GM23248 (cell line): Measurements from ENCODE around the gene SLC51B. TPM values are rescaled to one million over a fixed set of nuclear protein-coding genes. Genes with fewer than 3 reads are reported as not detected.
A peak's percentile ranks its signal among the peaks of the same experiment; 100 is the strongest.

Experiments
- DNase-seq: peaks from one replicate; pipeline ENCODE4 v3.0.0-alpha.2; 2015
- H2AFZ ChIP-seq: fragments of 200-600 bp; sonication (generic); 2 replicates; pipeline ENCODE4 v1.6.1; 2016; ENCODE audit warnings: antibody characterized with exemption
- H3F3A ChIP-seq: fragments of 200-600 bp; sonication (generic); 2 replicates; pipeline ENCODE4 v1.6.1; 2016; ENCODE audit warnings: mild to moderate bottlenecking, antibody characterized with exemption, mixed run types; ENCODE audit not compliant: insufficient read depth
- H3K27ac ChIP-seq: fragments of 200-600 bp; sonication (generic); 2 replicates; pipeline ENCODE4 v1.5.1; 2016; ENCODE audit warnings: mild to moderate bottlenecking
- H3K27me3 ChIP-seq: fragments of 200-600 bp; sonication (generic); replicated peaks from 2 replicates; pipeline ENCODE4 v1.6.1; 2016; ENCODE audit warnings: mild to moderate bottlenecking; ENCODE audit not compliant: insufficient read depth
- H3K36me3 ChIP-seq: fragments of 200-600 bp; sonication (generic); 2 replicates; pipeline ENCODE4 v1.6.1; 2016; ENCODE audit warnings: low read depth, mild to moderate bottlenecking
- H3K4me1 ChIP-seq: fragments of 200-600 bp; sonication (generic); 2 replicates; pipeline ENCODE4 v1.6.1; 2016; ENCODE audit warnings: mild to moderate bottlenecking; ENCODE audit not compliant: insufficient read depth
- H3K4me2 ChIP-seq: fragments of 200-600 bp; sonication (generic); one replicate; pipeline ENCODE4 v1.6.1; 2016; ENCODE audit warnings: mild to moderate bottlenecking; ENCODE audit not compliant: unreplicated experiment
- H3K4me3 ChIP-seq: fragments of 200-600 bp; sonication (generic); 2 replicates; pipeline ENCODE4 v1.5.1; 2016; ENCODE audit warnings: mild to moderate bottlenecking
- H3K79me2 ChIP-seq: fragments of 200-600 bp; sonication (generic); 2 replicates; pipeline ENCODE4 v1.6.1; 2016; ENCODE audit warnings: mild to moderate bottlenecking; ENCODE audit not compliant: insufficient read depth
- H3K9ac ChIP-seq: fragments of 200-600 bp; sonication (generic); 2 replicates; pipeline ENCODE4 v1.6.1; 2016; ENCODE audit warnings: mild to moderate bottlenecking
- H3K9me2 ChIP-seq: fragments of 200-600 bp; sonication (generic); 2 replicates; pipeline ENCODE4 v1.6.1; 2016; ENCODE audit warnings: mixed run types, mild to moderate bottlenecking, moderate library complexity; ENCODE audit not compliant: insufficient read depth
- H3K9me3 ChIP-seq: fragments of 200-600 bp; sonication (generic); one replicate; pipeline ENCODE4 v1.6.1; 2017; ENCODE audit warnings: low read depth
- H4K20me1 ChIP-seq: fragments of 200-600 bp; sonication (generic); 2 replicates; pipeline ENCODE4 v1.6.0; 2016; ENCODE audit not compliant: insufficient read depth
- EZH2 ChIP-seq: fragments of 200-600 bp; sonication (generic); IDR thresholded peaks from 2 replicates; pipeline ENCODE4 v1.6.1; 2018; ENCODE audit warnings: antibody characterized with exemption, mild to moderate bottlenecking; ENCODE audit not compliant: insufficient read depth, poor library complexity, severe bottlenecking
- EZH2phosphoT487 ChIP-seq: fragments of 200-600 bp; sonication (generic); IDR thresholded peaks from 2 replicates; pipeline ENCODE4 v1.6.1; 2018; ENCODE audit warnings: antibody characterized with exemption, moderate library complexity, mild to moderate bottlenecking, low read depth; ENCODE audit not compliant: insufficient read depth
- WGBS, 2 experiments: methylation state at CpG; one replicate each; pipeline ENCODE4 v1.1.6; 2015 to 2017; ENCODE audit warnings: low lambda C conversion rate in 2 of 2, low coverage in 1 of 2; ENCODE audit errors: missing lambda C conversion rate in 2 of 2; 5-methylcytosine and 5-hydroxymethylcytosine counted together
- in situ Hi-C: fragments of 300-500 bp; cut with MboI; formaldehyde crosslinking; loops from 2 replicates; pipeline ENCODE4 v1.15.0; 2020
- polyA plus RNA-seq: library from polyadenylated mRNA; unstranded; fragments of >200 nt; fragmentation: Nextera tagmentation; extraction: Ambion mirVana; gene quantifications from 2 replicates; pipeline ENCODE4 v1.2.1, GENCODE V29; 2016
- total RNA-seq: library from RNA; depleted of rRNA; stranded (reverse); fragments of >200 nt; shearing (Covaris generic); gene quantifications from 2 replicates; pipeline ENCODE4 v1.2.3, GENCODE V29; 2014

Gene SLC51B
- total and polyA plus RNA-seq, 2 experiments from 2014 or later, result not detected

GRCh38 chr15:65081270-65081669 lies 36.1 kb downstream of the SLC51B start:
- H3K9me2 ChIP-seq, result no peaks in the 10 kb centered on the region
- no peak overlapping the region for H3K4me3 ChIP-seq
- peaks cover 12% of the 10 kb centered on the region; the same call in 1 of the 2 replicates for H3K27me3 ChIP-seq
- 71 to 78% methylated on average over 6 of the region's 6 CpGs for WGBS, 2 experiments
- TF ChIP-seq EZH2 (no peak), EZH2phosphoT487 (no peak)
- no peak for DNase-seq
- H3K36me3 ChIP-seq, result no peaks in the 10 kb centered on the region
- no peak overlapping the region for H3K9ac ChIP-seq
- H3K4me2 ChIP-seq, result no peak overlapping the region
- no peak overlapping the region for H2AFZ ChIP-seq
- H3F3A ChIP-seq, result no peaks in the 10 kb centered on the region
- in situ Hi-C loops, result no loop called here
- no peaks in the 10 kb centered on the region for H3K79me2 ChIP-seq
- no peaks in the 10 kb centered on the region for H3K9me3 ChIP-seq
- H3K27ac ChIP-seq, result no peak overlapping the region
- no peaks in the 10 kb centered on the region for H4K20me1 ChIP-seq
- H3K4me1 ChIP-seq, result no peaks in the 10 kb centered on the region

DNA sequence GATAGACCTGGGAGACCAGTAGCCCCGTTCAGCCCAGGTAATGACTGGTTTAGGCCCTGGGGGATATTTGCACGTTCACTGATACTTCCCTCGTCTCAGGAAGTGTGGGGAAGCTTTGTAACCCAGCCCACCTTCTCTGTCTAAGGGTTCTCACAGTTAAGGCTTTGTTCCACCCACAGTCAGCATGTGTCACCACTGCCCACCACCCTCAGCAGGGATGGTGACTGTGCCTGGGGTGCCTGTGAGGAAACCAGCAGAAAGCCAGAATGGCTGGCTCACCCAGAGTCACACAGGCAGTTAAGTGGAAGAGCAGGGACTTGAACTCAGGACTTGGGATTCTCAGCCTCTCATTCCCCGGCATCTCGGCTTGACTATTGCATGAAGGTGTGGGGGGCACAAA lies 36.6 kb downstream of the SLC51B start:
- no peaks in the 10 kb centered on the region for H3K9me3 ChIP-seq
- H3K36me3 ChIP-seq, result no peaks in the 10 kb centered on the region
- TF ChIP-seq EZH2, result no peak
- no peak for TF ChIP-seq EZH2phosphoT487
- H3K9me2 ChIP-seq, result no peaks in the 10 kb centered on the region
- H4K20me1 ChIP-seq, result no peaks in the 10 kb centered on the region
- DNase-seq, result peak; percentile 36
- peaks cover 12% of the 10 kb centered on the region; the same call in 1 of the 2 replicates for H3K27me3 ChIP-seq
- in situ Hi-C loops, result no loop called here
- H3K4me2 ChIP-seq, result no peak overlapping the region
- no peaks in the 10 kb centered on the region for H3F3A ChIP-seq
- WGBS, 2 experiments, result 79 to 83% methylated on average over 5 of the region's 5 CpGs
- no peak overlapping the region for H3K4me3 ChIP-seq
- no peak overlapping the region for H2AFZ ChIP-seq
- H3K9ac ChIP-seq, result no peak overlapping the region
- no peaks in the 10 kb centered on the region for H3K4me1 ChIP-seq
- no peak overlapping the region for H3K27ac ChIP-seq
- no peaks in the 10 kb centered on the region for H3K79me2 ChIP-seq

DNA sequence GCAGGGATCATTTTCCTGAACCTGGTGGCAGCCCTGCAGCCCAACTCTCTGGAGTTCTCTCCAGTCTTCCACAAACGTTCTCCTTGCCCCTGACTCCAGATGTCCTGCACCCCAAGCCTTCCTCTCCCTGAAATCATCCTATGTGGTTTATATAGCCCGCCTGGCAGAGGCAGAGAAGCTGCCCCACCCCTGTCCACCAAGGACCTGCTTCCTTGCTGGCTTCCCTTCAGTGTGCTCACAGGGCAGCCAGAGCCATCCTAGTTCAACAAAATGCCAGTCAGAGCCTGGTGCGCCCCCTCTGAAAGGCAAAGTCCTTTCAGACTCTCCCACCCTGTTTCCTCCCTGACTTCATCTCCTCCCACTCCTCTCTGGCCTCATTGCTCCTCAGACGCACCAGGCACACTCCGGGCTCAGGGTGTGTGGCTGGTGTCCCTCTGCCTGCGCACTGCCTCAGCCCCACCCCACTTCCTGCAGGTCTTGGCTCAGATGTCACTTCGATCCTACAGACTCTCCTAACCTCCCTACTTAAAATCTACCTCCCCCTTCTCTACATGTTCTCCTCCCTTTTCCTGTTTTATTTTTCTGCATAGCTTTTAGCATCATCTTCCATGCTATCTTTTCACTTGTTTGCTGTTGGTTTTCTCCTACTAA lies 37.2 kb downstream of the SLC51B start:
- H3K4me3 ChIP-seq, result no peak overlapping the region
- H3K9me2 ChIP-seq, result no peaks in the 10 kb centered on the region
- 47 to 56% methylated on average over 7 of the region's 7 CpGs for WGBS, 2 experiments
- TF ChIP-seq EZH2phosphoT487 (no peak), EZH2 (no peak)
- H3K27me3 ChIP-seq, result peaks cover 12% of the 10 kb centered on the region; the same call in 1 of the 2 replicates
- no peaks in the 10 kb centered on the region for H3K9me3 ChIP-seq
- in situ Hi-C loops, result no loop called here
- H3K27ac ChIP-seq, result no peak overlapping the region
- no peak overlapping the region for H3K4me2 ChIP-seq
- H3K79me2 ChIP-seq, result no peaks in the 10 kb centered on the region
- no peak for DNase-seq
- H4K20me1 ChIP-seq, result no peaks in the 10 kb centered on the region
- no peak overlapping the region for H3K9ac ChIP-seq
- no peaks in the 10 kb centered on the region for H3K36me3 ChIP-seq
- no peaks in the 10 kb centered on the region for H3F3A ChIP-seq
- H2AFZ ChIP-seq, result no peak overlapping the region
- no peaks in the 10 kb centered on the region for H3K4me1 ChIP-seq

- Histone ChIP-seq H3K4me1 (no peaks in the 10 kb centered on the region), H2AFZ (no peak overlapping the region), H3K4me3 (no peak overlapping the region), H3K27me3 (peaks cover 12% of the 10 kb centered on the region; the same call in 1 of the 2 replicates), H3K4me2 (no peak overlapping the region), H3K27ac (no peak overlapping the region), H3F3A (no peaks in the 10 kb centered on the region), H3K9me2 (no peaks in the 10 kb centered on the region), H3K79me2 (no peaks in the 10 kb centered on the region), H4K20me1 (no peaks in the 10 kb centered on the region), H3K36me3 (no peaks in the 10 kb centered on the region), H3K9me3 (no peaks in the 10 kb centered on the region), H3K9ac (no peak overlapping the region)
- 77 to 78% methylated on average over 7 of the region's 7 CpGs for WGBS, 2 experiments
- in situ Hi-C loops, result no loop called here
- no peak for DNase-seq
- TF ChIP-seq EZH2phosphoT487, result no peak
- no peak for TF ChIP-seq EZH2
These were observed 38.1 kb downstream of the SLC51B start for GRCh38 chr15:65083262-65083701.
